CD4-positive, alpha-beta T cell treated with Interleukin-6 for 4 hours (primary cell): ENCODE measurements around the gene ZFHX3.

Experiments
- DNase-seq: peaks from one replicate; pipeline ENCODE4 v3.0.0-alpha.2; 2020; ENCODE audit warnings: mixed read lengths

Gene ZFHX3

DNA sequence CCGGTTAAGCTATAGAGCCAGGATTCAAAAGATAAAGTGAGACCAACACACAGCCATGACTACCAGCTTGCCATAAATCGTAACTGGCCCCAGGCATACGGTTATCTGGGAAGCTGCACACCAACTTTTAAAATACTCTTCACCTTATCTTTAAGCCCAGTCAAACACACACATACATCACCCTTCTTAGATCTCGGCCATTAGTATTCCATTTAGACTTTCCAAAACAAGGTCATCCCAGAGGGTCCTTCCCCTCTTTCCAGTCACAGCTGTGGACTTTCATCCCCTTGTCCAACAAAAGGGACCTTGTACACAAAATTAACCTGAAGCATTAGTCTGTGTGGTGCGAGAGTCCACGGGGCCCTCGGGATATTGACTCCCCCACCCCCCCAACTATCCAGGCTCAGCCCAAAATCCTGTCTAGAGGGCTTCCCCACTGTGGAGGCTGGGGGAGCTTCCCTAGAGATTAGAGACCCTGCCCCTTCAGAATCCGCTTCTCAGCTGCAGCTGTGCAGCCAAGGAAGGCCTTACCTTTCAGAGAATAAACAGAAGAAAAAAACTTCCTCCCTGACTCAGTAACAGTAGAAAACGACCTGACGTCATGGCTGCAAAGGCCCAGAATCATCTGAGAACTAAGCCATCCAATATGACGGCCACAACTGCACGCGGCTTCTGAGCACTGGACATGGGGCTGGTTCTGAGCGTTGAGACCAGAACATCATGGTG is 9.9 kb downstream of the ZFHX3 start:
- no peak for DNase-seq

DNA sequence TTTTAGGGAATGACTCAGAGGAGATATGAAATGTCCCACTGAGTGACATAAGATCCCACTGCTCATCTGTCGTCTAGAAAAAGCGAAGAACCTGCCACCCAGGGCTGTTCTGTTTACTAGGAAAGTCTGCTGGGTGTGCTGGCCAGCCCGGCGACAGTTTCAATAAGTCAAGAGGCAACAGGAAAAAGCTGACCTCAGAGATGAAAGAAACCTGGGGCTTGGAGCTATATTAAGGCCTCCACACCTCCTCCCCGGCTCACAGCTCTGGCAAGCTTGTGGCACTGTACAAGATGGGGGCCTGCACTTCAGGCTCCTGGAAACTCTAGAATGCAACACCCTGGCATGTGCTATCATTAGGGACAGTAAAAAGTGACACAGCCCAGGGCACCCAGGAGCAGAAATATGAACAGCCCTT is 10.6 kb downstream of the ZFHX3 start:
- DNase-seq, result no peak

- no peak for DNase-seq
These were observed 11.7 kb downstream of the ZFHX3 start for GRCh38 chr16:73036074-73036826.

- DNase-seq, result no peak
These were observed 13.6 kb downstream of the ZFHX3 start for GRCh38 chr16:73034374-73034773.

DNA sequence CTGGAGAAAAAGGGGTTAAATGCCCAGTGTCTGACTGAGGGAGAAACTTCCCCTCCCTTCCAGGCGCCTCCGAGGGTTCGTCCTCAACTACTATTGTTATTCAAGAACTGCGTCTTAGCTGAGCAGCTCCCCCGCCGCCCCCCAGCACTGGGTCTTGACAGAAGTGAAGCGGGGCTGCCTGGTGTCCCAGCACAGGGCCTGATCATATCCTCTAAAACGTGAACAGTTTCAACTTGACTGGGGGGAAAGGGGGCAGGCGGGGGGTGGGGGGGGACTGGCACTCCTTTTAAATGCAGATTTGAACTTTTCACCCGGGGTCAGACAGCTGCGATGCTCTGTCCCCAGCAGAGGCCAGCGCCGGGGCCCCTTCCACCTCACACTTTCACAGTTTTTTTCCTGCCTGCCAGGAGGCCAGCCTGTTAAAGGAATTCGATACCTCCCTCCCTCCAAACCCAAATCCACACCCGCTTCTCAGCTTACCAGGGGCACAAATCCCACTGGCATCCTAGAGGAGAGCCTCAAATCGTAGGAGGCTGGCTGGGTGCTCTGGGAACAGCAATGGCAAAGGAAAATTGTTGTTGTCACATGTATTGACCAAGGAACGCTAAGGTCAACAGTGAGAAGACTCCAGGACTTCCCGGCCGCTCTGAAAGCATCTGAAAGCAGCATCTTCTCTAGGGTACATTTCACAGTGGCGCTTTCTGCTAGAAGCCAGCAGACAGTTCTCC is 14.5 kb downstream of the ZFHX3 start:
- DNase-seq, result no peak

DNA sequence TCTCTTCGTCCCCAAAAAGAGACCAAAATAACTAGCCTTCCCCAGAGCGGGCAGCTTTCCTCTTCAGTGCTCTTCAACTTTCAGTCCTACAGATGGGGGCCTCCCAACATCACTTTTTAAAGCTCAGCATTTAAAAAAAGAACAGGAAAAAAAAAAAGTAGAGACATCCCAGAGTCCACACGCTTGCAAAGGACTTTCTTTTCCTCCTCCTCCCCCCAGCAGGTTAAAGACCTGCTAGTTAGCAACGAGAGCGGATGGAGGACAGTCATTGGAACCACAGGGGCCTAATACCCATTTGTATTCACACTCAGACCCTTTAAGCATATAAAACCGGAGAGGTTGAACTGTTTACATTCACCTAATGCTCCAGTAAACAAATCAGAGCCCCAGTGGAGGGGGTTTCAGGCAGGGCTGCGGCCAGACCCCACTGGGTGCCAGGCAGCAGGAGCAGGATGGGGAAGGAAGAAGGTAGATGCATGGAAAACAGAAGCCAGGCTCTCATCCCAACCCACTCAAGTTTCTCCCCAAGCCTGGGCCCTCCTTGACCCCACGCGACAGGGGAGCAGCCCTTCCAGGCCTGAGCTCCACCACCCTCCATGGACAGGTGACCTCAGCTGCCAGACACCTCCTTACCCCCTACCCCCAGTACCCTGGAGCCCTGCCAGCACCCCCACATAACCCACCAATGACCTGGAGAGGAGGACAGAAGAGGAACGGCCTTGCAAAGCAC is 15.2 kb downstream of the ZFHX3 start:
- no peak for DNase-seq

DNA sequence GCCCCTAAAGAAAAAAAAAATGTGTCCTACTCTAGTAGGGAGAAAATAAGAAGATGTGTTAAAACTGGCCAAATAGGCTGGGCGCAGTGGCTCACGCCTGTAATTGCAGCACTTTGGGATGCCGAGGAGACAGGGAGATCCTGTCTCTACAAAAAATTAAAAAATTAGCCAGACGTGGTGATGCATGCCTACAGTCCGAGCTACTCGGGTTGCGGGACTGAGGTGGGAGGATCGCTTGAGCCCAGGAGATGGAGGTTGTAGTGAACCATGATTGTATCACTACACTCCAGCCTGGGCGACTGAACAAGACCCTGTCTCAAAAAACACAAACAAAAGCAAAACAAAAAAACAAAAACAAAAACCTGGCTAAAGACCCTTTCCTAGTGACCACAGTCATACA is 15.9 kb downstream of the ZFHX3 start:
- no peak for DNase-seq

DNA sequence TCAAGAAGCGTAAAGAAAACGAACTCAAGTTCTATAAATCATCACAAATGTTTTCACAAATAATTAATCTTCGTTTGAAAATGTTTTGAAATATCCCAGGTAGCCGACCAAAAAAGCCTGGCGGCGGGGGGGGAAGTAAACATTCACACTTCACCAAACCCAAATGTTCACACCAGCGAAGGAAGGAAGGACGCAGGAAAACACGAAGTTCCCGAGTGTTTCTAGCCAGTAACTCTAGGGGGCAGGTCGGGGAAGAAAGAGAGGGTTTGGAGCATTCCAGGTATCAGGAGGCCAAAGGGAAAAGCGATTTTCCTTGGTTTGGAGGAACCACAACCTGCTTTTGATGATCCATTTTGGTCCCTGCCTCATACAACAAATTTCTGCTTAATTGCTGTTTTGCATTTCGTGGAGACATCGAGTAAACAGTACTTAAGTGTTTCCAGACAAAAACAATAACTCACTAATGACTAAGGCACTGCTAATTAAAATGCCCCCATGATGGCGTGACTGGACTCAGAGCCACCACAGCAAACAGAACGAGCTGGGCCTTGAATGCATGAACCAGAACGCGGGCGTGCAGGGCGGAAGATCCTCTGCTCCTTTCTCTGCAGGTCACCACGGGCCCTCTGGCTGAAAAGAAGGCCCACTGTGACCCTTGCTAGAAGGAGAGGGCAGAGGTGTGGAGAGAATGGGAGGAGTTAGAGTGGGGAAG is 16.6 kb downstream of the ZFHX3 start:
- no peak for DNase-seq

DNA sequence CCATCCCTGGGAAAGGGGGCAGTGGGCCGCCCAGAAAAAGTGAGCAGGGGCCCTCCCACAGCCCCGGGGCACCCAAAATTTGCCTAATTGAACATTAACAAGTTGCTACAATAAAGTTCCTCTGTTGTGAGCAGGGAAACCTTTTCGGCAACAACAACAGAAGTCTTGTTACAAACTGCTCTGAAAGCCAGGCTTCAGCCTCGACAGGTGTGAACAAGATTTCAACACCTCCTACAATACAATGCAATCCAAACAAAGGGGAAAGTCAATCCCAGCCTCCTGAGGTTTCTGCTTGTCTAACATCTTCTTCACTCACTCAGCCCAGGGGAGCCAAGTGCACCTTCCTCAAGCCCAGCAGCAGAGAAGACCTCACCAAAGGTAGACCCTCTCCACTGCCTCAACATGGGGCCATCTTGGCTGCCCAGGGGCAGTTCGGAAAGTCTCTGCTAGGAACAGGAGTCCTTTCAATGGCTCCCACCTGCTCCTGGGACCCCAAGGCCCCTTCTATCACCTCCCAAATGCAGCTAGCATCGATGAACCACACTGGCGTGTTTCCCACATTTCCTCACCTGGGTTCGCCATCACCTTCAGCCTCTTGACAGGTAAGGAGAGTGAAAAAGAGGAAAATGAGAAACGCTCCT is 19.1 kb downstream of the ZFHX3 start:
- no peak for DNase-seq

DNA sequence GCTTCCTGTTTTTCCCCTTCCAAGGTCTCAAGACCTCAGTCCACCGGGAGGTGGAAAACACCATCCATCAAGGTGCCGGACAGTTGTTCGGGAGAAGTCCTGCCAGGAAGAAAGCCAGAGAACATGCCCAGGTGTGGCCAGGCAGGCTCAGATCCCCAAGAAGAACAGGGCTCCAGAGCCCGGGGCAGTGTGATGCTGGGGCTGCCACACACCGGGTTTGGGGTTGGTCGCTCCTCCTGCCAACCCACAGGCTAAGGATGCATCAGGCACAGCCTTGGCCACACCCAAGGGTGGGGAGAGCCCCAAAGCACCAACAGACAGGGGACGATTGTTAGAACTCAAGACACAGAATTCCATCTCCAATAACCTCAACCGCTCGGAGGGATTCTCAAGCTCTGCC is 19.7 kb downstream of the ZFHX3 start:
- DNase-seq, result no peak

DNA sequence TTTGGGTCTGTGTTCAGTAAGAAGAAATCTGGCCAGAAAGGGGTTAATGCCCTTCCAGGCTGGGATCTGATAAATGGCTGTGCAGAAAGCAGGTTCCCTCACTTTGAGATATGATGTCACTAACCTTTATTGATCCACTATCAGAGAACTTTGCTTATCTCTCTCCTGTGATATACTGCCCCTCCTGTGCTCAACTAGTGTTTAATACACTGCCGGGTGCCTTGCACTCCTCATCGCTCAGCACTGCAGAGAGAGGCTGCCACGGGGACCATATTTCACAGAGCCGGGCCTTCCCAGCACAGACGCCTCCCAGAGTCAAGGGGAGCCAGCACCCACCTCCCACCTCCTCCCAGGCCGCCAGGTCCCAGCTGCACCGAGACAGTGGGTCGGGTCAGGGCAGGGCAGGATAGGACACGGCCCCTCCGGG is 20.2 kb downstream of the ZFHX3 start:
- no peak for DNase-seq

GRCh38 chr16:73026754-73027684 is 20.9 kb downstream of the ZFHX3 start:
- DNase-seq, result no peak

GRCh38 chr16:73025856-73026210 is 22.1 kb downstream of the ZFHX3 start:
- no peak for DNase-seq

GRCh38 chr16:73025151-73025855 is 22.6 kb downstream of the ZFHX3 start:
- DNase-seq, result no peak

- DNase-seq, result no peak
These were observed 23.3 kb downstream of the ZFHX3 start for GRCh38 chr16:73024571-73025105.

GRCh38 chr16:73023752-73024570 is 24.0 kb downstream of the ZFHX3 start:
- DNase-seq, result no peak

DNA sequence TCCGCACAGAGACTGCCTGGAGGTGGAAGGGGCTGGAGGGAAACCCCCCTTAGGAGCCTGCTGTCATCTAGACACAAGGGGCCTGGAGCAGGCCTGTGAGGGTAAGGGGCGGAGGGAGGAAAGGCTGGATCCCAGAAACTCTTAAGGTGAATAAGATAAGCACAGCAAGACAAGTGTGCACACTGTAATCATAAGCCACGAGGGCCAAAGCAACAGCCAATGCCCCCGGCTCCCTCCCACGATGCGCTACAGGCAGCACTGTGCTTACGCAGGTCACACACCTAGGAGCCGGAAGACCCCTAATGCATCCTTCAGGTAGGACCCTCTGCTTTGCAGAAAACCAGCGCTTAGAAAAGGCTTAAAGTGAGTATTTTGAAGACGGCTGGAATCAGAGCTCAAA is 24.6 kb downstream of the ZFHX3 start:
- DNase-seq, result no peak

GRCh38 chr16:73022534-73022933 is 25.4 kb downstream of the ZFHX3 start:
- DNase-seq, result no peak
